Measurements from ENCODE around the gene NKX1-1.

DNA sequence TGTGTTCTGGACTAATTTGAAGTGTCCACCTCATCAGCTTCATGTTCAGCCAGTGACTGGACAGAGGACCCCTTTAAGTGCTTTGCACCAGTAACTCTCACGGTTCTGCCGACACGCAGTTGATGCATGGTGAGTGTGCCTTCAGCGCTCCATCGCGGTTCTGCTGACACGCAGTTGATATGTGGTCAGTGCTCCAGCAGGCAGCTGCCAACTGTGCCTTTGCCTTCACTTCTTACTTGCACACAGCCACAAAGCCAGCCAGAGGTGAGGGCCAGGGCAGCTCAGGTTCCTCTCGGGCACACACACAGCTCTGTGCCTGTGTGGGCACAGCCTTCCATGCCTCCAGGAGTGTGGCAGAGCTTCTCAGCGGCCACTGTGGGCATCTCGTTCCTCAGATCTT is 12.4 kb downstream of the NKX1-1 start:
- TF ChIP-seq POLR2A (IDR thresholded peaks at IDR 0.05; ENCODE audit: low read depth, low read length) (no peak), POLR2AphosphoS5 (IDR thresholded peaks at IDR 0.05; ENCODE audit: low read depth, low read length) (no peak), TAF1 (IDR thresholded peaks at IDR 0.05; ENCODE audit: low read depth, low read length) (no peak)

All from GM12891 (cell line).